ENCODE measurements around the gene MTUS2.
"Not testable (repeated sequence)": the region's sequence is repeated elsewhere in the genome, so short reads cannot be mapped to it uniquely, and the experiment has no call there.

GRCh38 chr13:29390598-29390997 is 570.5 kb downstream of the MTUS2 start:
- TF ChIP-seq CTCF, POLR2A, POLR2AphosphoS5 (IDR thresholded peaks at IDR 0.05): not testable (repeated sequence)
